T follicular helper cell (primary cell): ENCODE results near the gene HSD17B2.

Source experiments
- DNase-seq: peaks from one replicate; pipeline ENCODE4 v3.0.0-alpha.2; 2020; ENCODE audit warnings: low read depth

Gene HSD17B2

GRCh38 chr16:82019535-82019934 lies 15.5 kb upstream of the HSD17B2 start:
- DNase-seq, result no peak

- DNase-seq, result no peak
These were observed 15.0 kb upstream of the HSD17B2 start for GRCh38 chr16:82020051-82020450.

- DNase-seq, result no peak
These were observed 11.8 kb upstream of the HSD17B2 start for GRCh38 chr16:82023206-82023605.

- no peak for DNase-seq
These were observed 10.7 kb upstream of the HSD17B2 start for GRCh38 chr16:82024316-82024715.

- DNase-seq, result no peak
These were observed 10.2 kb upstream of the HSD17B2 start for GRCh38 chr16:82024883-82025282.

GRCh38 chr16:82027629-82028064 lies 7.4 kb upstream of the HSD17B2 start:
- no peak for DNase-seq

GRCh38 chr16:82031116-82032084 lies 3.7 kb upstream of the HSD17B2 start:
- DNase-seq, result no peak

GRCh38 chr16:82033006-82033405 lies 2.0 kb upstream of the HSD17B2 start:
- no peak for DNase-seq

GRCh38 chr16:82033683-82034300 lies 1.3 kb upstream of the HSD17B2 start:
- no peak for DNase-seq

- no peak for DNase-seq
These were observed 2.2 kb downstream of the HSD17B2 start for GRCh38 chr16:82037251-82037650.

GRCh38 chr16:82037666-82038065 lies 2.6 kb downstream of the HSD17B2 start:
- DNase-seq, result no peak

GRCh38 chr16:82040296-82040695 lies 5.2 kb downstream of the HSD17B2 start:
- DNase-seq, result no peak

GRCh38 chr16:82041542-82041941 lies 6.5 kb downstream of the HSD17B2 start:
- DNase-seq, result no peak

GRCh38 chr16:82042144-82042543 lies 7.1 kb downstream of the HSD17B2 start:
- no peak for DNase-seq

- DNase-seq, result no peak
These were observed 7.8 kb downstream of the HSD17B2 start for GRCh38 chr16:82042846-82043245.

- no peak for DNase-seq
These were observed 8.9 kb downstream of the HSD17B2 start for GRCh38 chr16:82043680-82044584.

- DNase-seq, result no peak
These were observed 9.5 kb downstream of the HSD17B2 start for GRCh38 chr16:82044585-82044911.

GRCh38 chr16:82045465-82045864 lies 10.4 kb downstream of the HSD17B2 start:
- DNase-seq, result no peak

GRCh38 chr16:82046541-82046940 lies 11.5 kb downstream of the HSD17B2 start:
- no peak for DNase-seq

- no peak for DNase-seq
These were observed 11.9 kb downstream of the HSD17B2 start for GRCh38 chr16:82046941-82047340.

- no peak for DNase-seq
These were observed 12.3 kb downstream of the HSD17B2 start for GRCh38 chr16:82047374-82047773.

- DNase-seq, result no peak
These were observed 12.7 kb downstream of the HSD17B2 start for GRCh38 chr16:82047787-82048186.
